Psoas muscle (tissue), 8 donors: ENCODE measurements around the gene AGPAT4. TPM values are rescaled to one million over a fixed set of nuclear protein-coding genes. Genes with fewer than 3 reads are reported as not detected.
"Not testable (repeated sequence)": the region's sequence is repeated elsewhere in the genome, so short reads cannot be mapped to it uniquely, and the experiment has no call there.

ENCODE experiments used
- ATAC-seq, 4 donors: fragments of 200-7000 bp; cut with Tn5 transposase; one replicate each; pipeline ENCODE4 v1.9.1; 2020; ENCODE audit warnings: moderate library complexity in 3 of 4, mild to moderate bottlenecking in 2 of 4
- DNase-seq, 2 donors: peaks; one replicate each; pipeline ENCODE4 v3.0.0-alpha.2; 2020
- H3K27ac ChIP-seq: fragments of 200-600 bp; one replicate; pipeline ENCODE4 v1.8.0; 2022
- H3K27me3 ChIP-seq, 3 donors: fragments of 200-600 bp in 1 of 3; one replicate each; pipeline versions ENCODE4 v1.6.1 to v1.8.0; 2013 to 2022; ENCODE audit warnings: low read length in 2 of 3, mild to moderate bottlenecking in 2 of 3, moderate library complexity in 1 of 3; ENCODE audit not compliant: insufficient read depth in 3 of 3
- H3K36me3 ChIP-seq, 2 donors: fragments of 200-600 bp in 1 of 2; one replicate each; pipeline versions ENCODE4 v1.6.1 to v1.8.0; 2013 to 2022; ENCODE audit warnings: low read depth in 1 of 2, mild to moderate bottlenecking in 1 of 2, moderate library complexity in 1 of 2; ENCODE audit not compliant: insufficient read depth in 1 of 2
- H3K4me1 ChIP-seq: fragments of 200-600 bp; one replicate; pipeline ENCODE4 v1.8.0; 2022
- H3K4me3 ChIP-seq: fragments of 200-600 bp; one replicate; pipeline ENCODE4 v1.8.0; 2022; ENCODE audit warnings: mild to moderate bottlenecking
- H3K9me3 ChIP-seq: fragments of 200-600 bp; one replicate; pipeline ENCODE4 v1.8.0; 2022
- CTCF ChIP-seq: fragments of 200-600 bp; IDR thresholded peaks from one replicate; pipeline ENCODE4 v1.8.0; 2022; ENCODE audit warnings: antibody characterized with exemption
- WGBS, 3 donors: extraction: QIAGEN DNeasy Blood & Tissue Kit; methylation state at CpG; one replicate each; pipeline versions ENCODE4 v1.1.6 to v1.1.7; 2013; 5-methylcytosine and 5-hydroxymethylcytosine counted together
- intact Hi-C, 2 donors: fragments of 100-400 bp; cut with DNase I; formaldehyde crosslinking; loops; one replicate each; pipeline versions ENCODE4 v1.11.0 to v1.14.2; 2022
- polyA plus RNA-seq, 3 donors: library from polyadenylated mRNA; stranded (reverse); fragments of 200-250 nt; gene quantifications; one replicate each; pipeline ENCODE4 v1.2.3, GENCODE V29; 2013
- total RNA-seq, 4 donors: library from RNA; stranded (reverse); fragmentation: NEBNext Ultra II Directional in 2 of 4; extraction: Animal tissue kit (Norgen Biotek cat#: 25700) in 2 of 4; gene quantifications; one replicate each; pipeline versions ENCODE4 v1.2.1 to v1.2.4, GENCODE V29; 2021 to 2023
- donor health status: healthy with polysubstance abuse.
- donor health status: DM: no; HTN: no; CAD: no; lungs with moderate emphysema.
- donor health status: Bipolar disorder and iron deficiency.
- donor health status: healthy.
- donor health status: DM: yes; HTN: yes; CAD: no.
- donor health status: DM: no; HTN: no; CAD: no.
- donor health status: DM: no; HTN: no; CAD: no.
- donor health status: DM: yes; HTN: yes; CAD: no.

Gene AGPAT4
- total and polyA plus RNA-seq, 7 donors: 0.18 to 1.7 (median 0.59) TPM

GRCh38 chr6:161127071-161127740, 146.7 kb downstream of the AGPAT4 start:
- DNase-seq: no peak
- Histone ChIP-seq H3K4me1 (no peaks in the 10 kb centered on the region), H3K9me3 (peaks cover 15% of the 10 kb centered on the region), H3K27me3 (no peaks in the 10 kb centered on the region), H3K36me3 (peaks cover 0 to 22% of the 10 kb centered on the region in 2 donors), H3K4me3 (no peak overlapping the region), H3K27ac (no peak overlapping the region)
- 97 to 98% (median 97%) methylated on average over 7 of the region's 7 CpGs for WGBS, 3 donors
- ATAC-seq: no peak
- intact Hi-C loops: no loop called here
- no peak for TF ChIP-seq CTCF

DNA sequence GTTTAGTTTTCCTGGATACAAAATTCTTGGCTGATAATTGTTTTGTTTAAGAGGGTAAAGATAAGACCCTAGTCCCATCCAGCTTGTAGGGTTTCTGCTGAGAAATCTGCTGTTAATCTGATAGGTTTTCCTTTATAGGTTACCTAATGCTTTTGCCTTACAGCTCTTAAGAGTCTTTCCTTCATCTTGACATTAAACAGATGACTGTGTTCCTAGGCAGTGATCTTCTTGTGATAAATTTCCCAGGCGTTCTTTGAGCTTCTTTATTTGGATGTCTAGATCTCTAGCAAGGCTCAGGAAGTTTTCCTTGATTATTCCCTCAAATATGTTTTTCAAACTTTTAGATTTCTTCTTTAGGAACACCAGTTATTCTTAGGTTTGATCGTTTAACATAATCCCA, 148.3 kb downstream of the AGPAT4 start:
- WGBS, 3 donors: 96 to 100% (median 98%) methylated on average over 2 of the region's 2 CpGs
- DNase-seq: no peak
- TF ChIP-seq CTCF: no peak
- peaks cover 15% of the 10 kb centered on the region for H3K9me3 ChIP-seq
- no peak for ATAC-seq
- H3K27ac ChIP-seq: no peak overlapping the region
- no peak overlapping the region for H3K4me3 ChIP-seq
- intact Hi-C loops: no loop called here
- no peaks in the 10 kb centered on the region for H3K4me1 ChIP-seq
- H3K36me3 ChIP-seq: peaks cover 0 to 22% of the 10 kb centered on the region in 2 donors
- H3K27me3 ChIP-seq: no peaks in the 10 kb centered on the region

DNA sequence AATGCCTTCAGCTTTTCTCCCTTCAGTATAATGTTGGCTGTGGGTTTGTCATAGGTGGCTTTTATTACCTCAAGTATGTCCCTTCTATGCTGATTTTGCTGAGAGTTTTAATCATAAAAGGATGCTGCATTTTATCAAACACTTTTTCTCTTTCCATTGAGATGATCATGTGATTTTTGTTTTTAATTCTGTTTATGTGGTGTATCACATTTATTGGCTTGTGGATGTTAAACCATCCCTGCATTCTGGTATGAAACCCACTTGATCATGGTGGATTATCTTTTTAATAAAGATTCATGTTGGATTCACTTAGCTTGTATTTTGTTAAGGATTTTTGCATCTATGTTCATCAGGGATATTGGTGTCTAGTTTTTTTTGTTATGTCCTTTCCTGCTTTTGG, 150.5 kb downstream of the AGPAT4 start:
- H3K27ac ChIP-seq, H3K4me1 ChIP-seq, H3K27me3 ChIP-seq, DNase-seq, intact Hi-C loops, ATAC-seq, H3K4me3 ChIP-seq: not testable (repeated sequence)
- H3K36me3 ChIP-seq: peaks cover 0 to 32% of the 10 kb centered on the region in 2 donors
- peaks cover 24% of the 10 kb centered on the region for H3K9me3 ChIP-seq

DNA sequence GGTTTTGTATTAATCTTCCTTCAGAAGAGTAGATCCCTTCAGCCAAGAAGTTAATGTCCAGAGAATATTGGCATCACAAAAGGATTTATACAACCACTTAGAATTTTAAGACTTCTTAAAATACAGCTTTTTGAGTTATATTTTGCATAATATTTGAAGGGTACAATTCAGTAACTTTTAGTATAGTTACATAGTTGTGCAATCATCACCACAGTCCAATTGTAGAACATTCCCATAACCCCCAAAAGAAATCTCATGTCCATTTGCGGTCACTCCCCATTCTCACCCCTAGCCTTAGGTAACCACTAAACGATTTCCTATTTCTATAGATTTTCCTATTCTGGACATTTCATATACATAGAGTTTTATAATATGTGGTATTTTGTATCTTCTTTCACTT, 155.9 kb downstream of the AGPAT4 start:
- WGBS, 3 donors: 95 to 98% (median 95%) methylated on average over 2 of the region's 2 CpGs
- H3K27ac ChIP-seq: no peak overlapping the region

GRCh38 chr6:161117308-161117707, 156.6 kb downstream of the AGPAT4 start:
- peaks cover 9% of the 10 kb centered on the region for H3K9me3 ChIP-seq
- no peak for TF ChIP-seq CTCF
- no peak overlapping the region for H3K4me3 ChIP-seq
- no peak for ATAC-seq
- peaks cover 6 to 78% of the 10 kb centered on the region in 2 donors for H3K36me3 ChIP-seq
- intact Hi-C loops: no loop called here
- no peak overlapping the region for H3K27ac ChIP-seq
- no peak for DNase-seq
- H3K27me3 ChIP-seq: no peaks in the 10 kb centered on the region
- WGBS, 3 donors: 87 to 90% (median 89%) methylated on average over 7 of the region's 7 CpGs
- H3K4me1 ChIP-seq: no peaks in the 10 kb centered on the region

More for the DNA sequence above, 155.9 kb downstream of the AGPAT4 start:
- peaks cover 5 to 72% of the 10 kb centered on the region in 2 donors for H3K36me3 ChIP-seq
- H3K4me1 ChIP-seq: no peaks in the 10 kb centered on the region
- H3K9me3 ChIP-seq: peaks cover 15% of the 10 kb centered on the region
- ATAC-seq (no peak), DNase-seq (no peak)
- no peaks in the 10 kb centered on the region for H3K27me3 ChIP-seq
- H3K4me3 ChIP-seq: no peak overlapping the region
- no peak for TF ChIP-seq CTCF
- intact Hi-C loops: no loop called here
